Natural killer cell (primary cell): ENCODE results near the gene SAXO1. TPM values are rescaled to one million over a fixed set of nuclear protein-coding genes. Genes with fewer than 3 reads are reported as not detected.

Experiments used
- ATAC-seq, 3 donors: fragments of 150-1000 bp in 2 of 3; fragments of 200-7000 bp in 1 of 3; cut with Tn5 transposase; 1 replicate in 1 of 3; 2 replicates in 2 of 3; pipeline ENCODE4 v1.10.0; 2021; ENCODE audit warnings: mild to moderate bottlenecking in 2 of 3, moderate library complexity in 2 of 3
- DNase-seq, 2 donors: peaks; one replicate each; pipeline versions ENCODE4 v3.0.0 to v3.0.0-alpha.2; 2013 to 2021; ENCODE audit warnings: mixed read lengths in 1 of 2
- H3K27ac ChIP-seq: one replicate; pipeline ENCODE4 v1.5.1; 2013; ENCODE audit warnings: mild to moderate bottlenecking, low read length
- H3K27me3 ChIP-seq: one replicate; pipeline ENCODE4 v1.6.1; 2013; ENCODE audit warnings: low read length; ENCODE audit not compliant: control insufficient read depth, insufficient read depth
- H3K36me3 ChIP-seq: one replicate; pipeline ENCODE4 v1.6.1; 2013; ENCODE audit warnings: low read length; ENCODE audit not compliant: control insufficient read depth, insufficient read depth
- H3K4me1 ChIP-seq: one replicate; pipeline ENCODE4 v1.6.1; 2013; ENCODE audit warnings: low read length; ENCODE audit not compliant: control insufficient read depth, insufficient read depth
- H3K4me3 ChIP-seq: one replicate; pipeline ENCODE4 v1.5.1; 2013; ENCODE audit warnings: low read length
- H3K9me3 ChIP-seq: one replicate; pipeline ENCODE4 v1.6.1; 2013; ENCODE audit warnings: low read length; ENCODE audit not compliant: control insufficient read depth, insufficient read depth
- H3K27ac Mint-ChIP-seq, 2 donors: one replicate each; pipeline ENCODE4 v1.8.0; 2022; ENCODE audit warnings: mild to moderate bottlenecking in 2 of 2, mixed read lengths in 2 of 2, moderate library complexity in 1 of 2
- H3K27me3 Mint-ChIP-seq, 2 donors: one replicate each; pipeline ENCODE4 v1.8.0; 2022; ENCODE audit warnings: low read depth in 2 of 2, mixed read lengths in 2 of 2
- H3K36me3 Mint-ChIP-seq: one replicate; pipeline ENCODE4 v1.8.0; 2022; ENCODE audit warnings: mixed read lengths
- H3K4me1 Mint-ChIP-seq, 2 donors: one replicate each; pipeline ENCODE4 v1.8.0; 2022; ENCODE audit warnings: mixed read lengths in 2 of 2
- H3K4me3 Mint-ChIP-seq: one replicate; pipeline ENCODE4 v1.8.0; 2022; ENCODE audit warnings: mild to moderate bottlenecking, moderate library complexity, mixed read lengths
- H3K9me3 Mint-ChIP-seq, 2 donors: one replicate each; pipeline ENCODE4 v1.8.0; 2022; ENCODE audit warnings: mixed read lengths in 2 of 2
- WGBS: methylation state at CpG from one replicate; pipeline ENCODE4 v1.1.7; 2013; ENCODE audit warnings: missing lambda C conversion rate; ENCODE audit not compliant: insufficient coverage; 5-methylcytosine and 5-hydroxymethylcytosine counted together
- intact Hi-C: fragments of 100-400 bp; cut with micrococcal nuclease; formaldehyde crosslinking; loops from one replicate; pipeline ENCODE4 v1.14.2; 2022
- total RNA-seq, 4 donors: library from RNA; stranded (reverse); fragments of 120-200 nt in 1 of 4; gene quantifications; one replicate each; pipeline versions ENCODE4 v1.2.3 to v1.2.4, GENCODE V29; 2013 to 2022
- TF ChIP-seq, protein P1 (sequence below): fragments of 200-600 bp; IDR thresholded peaks from one replicate; pipeline ENCODE4 v1.8.0; 2022; ENCODE audit warnings: antibody characterized with exemption

The SAXO1 gene
- total RNA-seq, 3 donors from 2014 or later (not counting 1 experiment from before 2014, with no cell fraction given): 0.21 to 0.28 TPM; not detected in 1

DNA sequence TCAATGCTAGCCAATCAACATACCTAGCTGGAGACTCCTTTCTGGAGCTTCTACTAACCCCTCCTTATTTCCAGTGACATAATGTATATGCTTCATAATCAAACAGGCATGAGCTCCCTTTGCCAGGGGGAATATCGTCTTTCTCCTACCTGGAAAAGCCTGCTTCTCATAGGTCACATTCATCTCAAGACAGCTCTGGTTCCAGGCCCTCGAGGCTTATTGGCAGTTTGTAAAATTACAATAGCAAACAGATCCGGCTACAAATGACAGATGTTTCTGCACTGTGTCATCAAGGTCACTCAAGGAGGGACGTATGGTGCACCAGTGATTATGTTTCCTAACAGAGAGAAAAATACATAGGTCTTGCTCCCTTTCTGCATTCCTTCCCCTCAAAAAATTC lies 140.0 kb downstream of the SAXO1 start:
- intact Hi-C loops: no loop called here
- 64% methylated on average over 4 of the region's 4 CpGs for WGBS
- no peak overlapping the region for H3K27ac Mint-ChIP-seq
- Histone ChIP-seq H3K27me3 (no peaks in the 10 kb centered on the region), H3K9me3 (peaks cover 10% of the 10 kb centered on the region), H3K36me3 (no peaks in the 10 kb centered on the region), H3K4me3 (no peak overlapping the region), H3K4me1 (peaks cover 10% of the 10 kb centered on the region), H3K27ac (no peak overlapping the region)
- H3K4me3 Mint-ChIP-seq: no peak overlapping the region
- H3K4me1 Mint-ChIP-seq: peaks cover 9 to 13% of the 10 kb centered on the region in 2 donors
- no peak for DNase-seq
- H3K9me3 Mint-ChIP-seq: peaks cover 2 to 12% of the 10 kb centered on the region in 2 donors
- H3K36me3 Mint-ChIP-seq: peaks cover 11% of the 10 kb centered on the region
- ATAC-seq: no peak
- TF ChIP-seq, protein P1, sequence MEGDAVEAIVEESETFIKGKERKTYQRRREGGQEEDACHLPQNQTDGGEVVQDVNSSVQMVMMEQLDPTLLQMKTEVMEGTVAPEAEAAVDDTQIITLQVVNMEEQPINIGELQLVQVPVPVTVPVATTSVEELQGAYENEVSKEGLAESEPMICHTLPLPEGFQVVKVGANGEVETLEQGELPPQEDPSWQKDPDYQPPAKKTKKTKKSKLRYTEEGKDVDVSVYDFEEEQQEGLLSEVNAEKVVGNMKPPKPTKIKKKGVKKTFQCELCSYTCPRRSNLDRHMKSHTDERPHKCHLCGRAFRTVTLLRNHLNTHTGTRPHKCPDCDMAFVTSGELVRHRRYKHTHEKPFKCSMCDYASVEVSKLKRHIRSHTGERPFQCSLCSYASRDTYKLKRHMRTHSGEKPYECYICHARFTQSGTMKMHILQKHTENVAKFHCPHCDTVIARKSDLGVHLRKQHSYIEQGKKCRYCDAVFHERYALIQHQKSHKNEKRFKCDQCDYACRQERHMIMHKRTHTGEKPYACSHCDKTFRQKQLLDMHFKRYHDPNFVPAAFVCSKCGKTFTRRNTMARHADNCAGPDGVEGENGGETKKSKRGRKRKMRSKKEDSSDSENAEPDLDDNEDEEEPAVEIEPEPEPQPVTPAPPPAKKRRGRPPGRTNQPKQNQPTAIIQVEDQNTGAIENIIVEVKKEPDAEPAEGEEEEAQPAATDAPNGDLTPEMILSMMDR: no peak
- H3K27me3 Mint-ChIP-seq: peaks cover 0 to 1% of the 10 kb centered on the region in 2 donors

DNA sequence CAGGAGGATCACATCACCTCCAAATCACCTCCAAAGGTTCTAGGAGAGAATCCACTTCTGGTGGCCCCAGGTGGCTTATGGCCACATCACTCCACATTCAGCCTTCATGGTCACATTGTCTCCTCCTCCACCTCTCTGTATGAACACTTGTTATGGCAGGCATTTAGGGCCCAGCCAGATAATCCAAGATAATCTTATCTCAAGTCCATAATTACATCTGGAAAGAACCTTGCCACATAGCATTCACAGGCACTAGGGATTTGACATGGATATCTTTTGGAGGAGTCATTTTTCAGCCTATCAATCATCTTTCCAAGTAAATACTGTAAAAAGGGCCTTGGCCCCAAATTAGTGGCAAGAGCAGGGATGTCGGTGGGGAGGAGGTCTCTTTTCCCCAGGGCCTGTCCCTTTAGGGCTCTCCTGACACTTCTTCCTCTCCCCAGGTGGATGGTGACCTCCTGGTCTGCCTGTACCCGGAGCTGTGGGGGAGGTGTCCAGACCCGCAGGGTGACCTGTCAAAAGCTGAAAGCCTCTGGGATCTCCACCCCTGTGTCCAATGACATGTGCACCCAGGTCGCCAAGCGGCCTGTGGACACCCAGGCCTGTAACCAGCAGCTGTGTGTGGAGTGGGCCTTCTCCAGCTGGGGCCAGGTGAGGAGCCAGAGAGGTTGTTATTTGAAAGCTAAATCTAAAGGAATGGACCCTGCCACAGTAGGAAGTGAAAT lies 140.9 kb downstream of the SAXO1 start:
- Mint-ChIP-seq H3K27me3 (no peaks in the 10 kb centered on the region), H3K36me3 (peaks cover 11% of the 10 kb centered on the region), H3K4me3 (no peak overlapping the region), H3K9me3 (peaks cover 2 to 12% of the 10 kb centered on the region in 2 donors), H3K27ac (no peak overlapping the region), H3K4me1 (peaks cover 9 to 13% of the 10 kb centered on the region in 2 donors)
- WGBS: 96% methylated on average over 5 of the region's 5 CpGs
- Histone ChIP-seq H3K4me3 (no peak overlapping the region), H3K9me3 (peaks cover 8% of the 10 kb centered on the region), H3K36me3 (no peaks in the 10 kb centered on the region), H3K27ac (no peak overlapping the region), H3K27me3 (no peaks in the 10 kb centered on the region), H3K4me1 (peaks cover 9% of the 10 kb centered on the region)
- no peak for ATAC-seq
- DNase-seq: no peak
- intact Hi-C loops: no loop called here
- TF ChIP-seq, protein P1: no peak

DNA sequence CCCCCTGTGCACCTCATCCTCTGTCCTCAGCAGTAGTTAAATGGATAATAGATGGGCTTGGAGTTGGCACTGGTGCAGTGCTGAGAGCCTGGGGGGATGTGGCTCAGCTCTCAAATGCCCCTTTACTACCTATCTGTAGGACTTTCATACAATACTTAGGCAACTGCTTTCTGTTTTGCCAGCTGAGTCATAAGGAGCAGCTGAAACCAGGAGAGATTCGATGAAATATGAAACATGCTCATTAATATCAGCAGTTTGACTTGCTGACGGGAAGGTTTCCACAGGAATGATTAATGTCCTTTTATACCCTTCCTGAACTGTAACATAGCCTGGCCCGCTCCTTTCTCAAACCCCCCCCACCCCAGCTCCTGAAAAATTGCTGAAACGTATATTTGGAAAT lies 142.6 kb downstream of the SAXO1 start:
- no peak overlapping the region for H3K27ac Mint-ChIP-seq
- DNase-seq: no peak
- H3K9me3 Mint-ChIP-seq: peaks cover 2 to 7% of the 10 kb centered on the region in 2 donors
- H3K4me1 Mint-ChIP-seq: no peaks in the 10 kb centered on the region
- peaks cover 2% of the 10 kb centered on the region for H3K36me3 Mint-ChIP-seq
- Histone ChIP-seq H3K27me3 (no peaks in the 10 kb centered on the region), H3K4me3 (no peak overlapping the region), H3K27ac (no peak overlapping the region), H3K36me3 (no peaks in the 10 kb centered on the region), H3K9me3 (no peaks in the 10 kb centered on the region), H3K4me1 (no peaks in the 10 kb centered on the region)
- intact Hi-C loops: no loop called here
- 42% methylated on average over 3 of the region's 4 CpGs for WGBS
- H3K27me3 Mint-ChIP-seq: no peaks in the 10 kb centered on the region
- TF ChIP-seq, protein P1: no peak
- H3K4me3 Mint-ChIP-seq: no peak overlapping the region
- no peak for ATAC-seq

DNA sequence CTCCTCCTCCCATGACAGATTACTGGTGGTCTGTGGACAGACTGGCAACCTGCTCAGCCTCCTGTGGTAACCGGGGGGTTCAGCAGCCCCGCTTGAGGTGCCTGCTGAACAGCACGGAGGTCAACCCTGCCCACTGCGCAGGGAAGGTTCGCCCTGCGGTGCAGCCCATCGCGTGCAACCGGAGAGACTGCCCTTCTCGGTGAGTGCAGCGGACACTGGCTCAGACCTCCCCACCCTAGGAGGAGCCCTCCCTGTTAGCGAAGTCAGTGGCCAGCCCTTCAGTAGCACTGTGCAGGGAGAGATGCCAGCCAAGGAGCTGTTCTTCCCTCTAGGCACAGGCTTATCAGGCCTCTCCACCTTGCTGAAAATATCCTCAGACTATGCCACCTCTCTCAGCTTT lies 143.5 kb downstream of the SAXO1 start:
- Histone ChIP-seq H3K27ac (no peak overlapping the region), H3K9me3 (no peaks in the 10 kb centered on the region), H3K4me1 (no peaks in the 10 kb centered on the region), H3K27me3 (no peaks in the 10 kb centered on the region), H3K36me3 (no peaks in the 10 kb centered on the region), H3K4me3 (no peak overlapping the region)
- intact Hi-C loops: no loop called here
- no peak overlapping the region for H3K4me3 Mint-ChIP-seq
- H3K27ac Mint-ChIP-seq: no peak overlapping the region
- H3K36me3 Mint-ChIP-seq: no peaks in the 10 kb centered on the region
- ATAC-seq: no peak
- peaks cover under 1 to 4% of the 10 kb centered on the region in 2 donors for H3K9me3 Mint-ChIP-seq
- TF ChIP-seq, protein P1: no peak
- DNase-seq: no peak
- WGBS: 93% methylated on average over 12 of the region's 12 CpGs
- H3K27me3 Mint-ChIP-seq: no peaks in the 10 kb centered on the region
- H3K4me1 Mint-ChIP-seq: no peaks in the 10 kb centered on the region
